Astrocyte (in vitro differentiated cells and primary cell): ENCODE measurements around the gene AK5.

Source experiments
- EZH2 ChIP-seq: IDR thresholded peaks from 2 replicates; pipeline ENCODE4 v1.6.1; 2012; ENCODE audit warnings: mild to moderate bottlenecking, low read length, inconsistent platforms; ENCODE audit not compliant: insufficient read depth
- TF ChIP-seq, protein P1 (sequence below): IDR thresholded peaks from 2 replicates; pipeline ENCODE4 v1.5.1; 2011; ENCODE audit warnings: low read depth, mild to moderate bottlenecking, inconsistent platforms, low read length, moderate library complexity; ENCODE audit not compliant: insufficient read depth

DNA sequence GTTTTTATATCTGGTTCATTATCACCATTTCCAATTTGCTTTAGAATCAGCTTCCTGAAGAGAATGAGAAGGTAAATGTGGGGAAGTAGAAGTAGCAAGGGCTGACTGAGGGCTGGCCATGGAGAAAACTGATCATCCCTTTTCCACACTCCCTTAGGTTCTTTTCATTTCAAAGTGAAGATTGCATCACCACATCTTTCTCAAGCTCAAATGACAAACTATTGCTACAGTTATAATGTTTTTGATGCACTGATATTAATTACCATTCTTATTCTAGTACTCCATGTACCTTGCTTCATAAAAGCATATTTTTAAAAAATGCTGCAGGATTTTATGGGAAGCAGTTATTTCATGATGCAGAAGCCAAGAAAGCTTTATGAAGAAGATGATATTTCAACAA, 7.9 kb upstream of the AK5 start:
- TF ChIP-seq, protein P1, sequence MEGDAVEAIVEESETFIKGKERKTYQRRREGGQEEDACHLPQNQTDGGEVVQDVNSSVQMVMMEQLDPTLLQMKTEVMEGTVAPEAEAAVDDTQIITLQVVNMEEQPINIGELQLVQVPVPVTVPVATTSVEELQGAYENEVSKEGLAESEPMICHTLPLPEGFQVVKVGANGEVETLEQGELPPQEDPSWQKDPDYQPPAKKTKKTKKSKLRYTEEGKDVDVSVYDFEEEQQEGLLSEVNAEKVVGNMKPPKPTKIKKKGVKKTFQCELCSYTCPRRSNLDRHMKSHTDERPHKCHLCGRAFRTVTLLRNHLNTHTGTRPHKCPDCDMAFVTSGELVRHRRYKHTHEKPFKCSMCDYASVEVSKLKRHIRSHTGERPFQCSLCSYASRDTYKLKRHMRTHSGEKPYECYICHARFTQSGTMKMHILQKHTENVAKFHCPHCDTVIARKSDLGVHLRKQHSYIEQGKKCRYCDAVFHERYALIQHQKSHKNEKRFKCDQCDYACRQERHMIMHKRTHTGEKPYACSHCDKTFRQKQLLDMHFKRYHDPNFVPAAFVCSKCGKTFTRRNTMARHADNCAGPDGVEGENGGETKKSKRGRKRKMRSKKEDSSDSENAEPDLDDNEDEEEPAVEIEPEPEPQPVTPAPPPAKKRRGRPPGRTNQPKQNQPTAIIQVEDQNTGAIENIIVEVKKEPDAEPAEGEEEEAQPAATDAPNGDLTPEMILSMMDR = no peak
- TF ChIP-seq EZH2 = no peak
